ENCODE measurements around the gene CDH13.

DNA sequence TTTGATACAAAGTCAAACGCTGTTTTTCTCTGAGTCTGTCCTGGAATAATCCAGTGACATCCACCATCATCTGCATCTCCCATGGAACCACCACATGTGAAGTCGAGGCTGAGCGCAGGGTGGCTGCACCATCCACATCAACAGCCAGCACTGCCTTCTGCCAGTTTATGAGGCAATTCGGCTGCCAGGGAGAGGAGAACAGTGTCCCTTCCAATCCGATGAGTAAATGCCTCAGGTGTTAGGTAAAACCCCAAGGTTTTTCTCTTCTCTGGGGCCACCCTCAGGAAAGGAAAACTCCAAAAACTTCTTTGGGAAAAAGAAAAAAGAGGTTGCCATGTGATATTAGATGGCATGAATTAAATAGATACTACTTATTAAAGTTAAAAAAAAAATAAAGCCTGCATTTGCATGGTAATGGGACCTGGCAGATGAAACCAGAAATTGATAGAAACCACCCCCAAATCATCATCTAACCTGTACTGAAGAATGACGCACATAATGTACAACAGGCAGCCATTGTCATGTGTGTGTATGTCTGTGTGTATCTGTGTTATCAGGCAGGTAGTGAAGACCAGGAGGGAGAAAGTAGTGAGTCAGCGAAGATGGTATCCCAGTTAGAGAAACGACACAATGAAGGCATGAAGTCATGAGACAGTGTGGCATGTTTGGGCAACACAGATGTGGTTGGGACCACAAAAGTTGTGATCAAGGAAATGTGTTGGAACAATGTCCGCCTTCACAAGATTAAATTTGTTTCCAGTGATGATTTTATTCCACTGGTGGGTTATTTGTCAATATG is 478.7 kb downstream of the CDH13 start:
- TF ChIP-seq, protein P1, sequence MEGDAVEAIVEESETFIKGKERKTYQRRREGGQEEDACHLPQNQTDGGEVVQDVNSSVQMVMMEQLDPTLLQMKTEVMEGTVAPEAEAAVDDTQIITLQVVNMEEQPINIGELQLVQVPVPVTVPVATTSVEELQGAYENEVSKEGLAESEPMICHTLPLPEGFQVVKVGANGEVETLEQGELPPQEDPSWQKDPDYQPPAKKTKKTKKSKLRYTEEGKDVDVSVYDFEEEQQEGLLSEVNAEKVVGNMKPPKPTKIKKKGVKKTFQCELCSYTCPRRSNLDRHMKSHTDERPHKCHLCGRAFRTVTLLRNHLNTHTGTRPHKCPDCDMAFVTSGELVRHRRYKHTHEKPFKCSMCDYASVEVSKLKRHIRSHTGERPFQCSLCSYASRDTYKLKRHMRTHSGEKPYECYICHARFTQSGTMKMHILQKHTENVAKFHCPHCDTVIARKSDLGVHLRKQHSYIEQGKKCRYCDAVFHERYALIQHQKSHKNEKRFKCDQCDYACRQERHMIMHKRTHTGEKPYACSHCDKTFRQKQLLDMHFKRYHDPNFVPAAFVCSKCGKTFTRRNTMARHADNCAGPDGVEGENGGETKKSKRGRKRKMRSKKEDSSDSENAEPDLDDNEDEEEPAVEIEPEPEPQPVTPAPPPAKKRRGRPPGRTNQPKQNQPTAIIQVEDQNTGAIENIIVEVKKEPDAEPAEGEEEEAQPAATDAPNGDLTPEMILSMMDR (conservative IDR thresholded peaks at IDR 0.05), result no peak
- TF ChIP-seq ZFX (IDR thresholded peaks at IDR 0.05), result no peak
